Activated naive CD8-positive, alpha-beta T cell (primary cell): ENCODE data around the gene NSMCE1.
A peak's percentile ranks its signal among the peaks of the same experiment; 100 is the strongest.
"Not testable (repeated sequence)": the region's sequence is repeated elsewhere in the genome, so short reads cannot be mapped to it uniquely, and the experiment has no call there.

ENCODE experiments used
- H3K27ac Mint-ChIP-seq: one replicate; pipeline ENCODE4 v1.8.0; 2021; ENCODE audit warnings: mixed read lengths
- H3K27me3 Mint-ChIP-seq: one replicate; pipeline ENCODE4 v1.8.0; 2021; ENCODE audit warnings: mixed read lengths
- H3K36me3 Mint-ChIP-seq: one replicate; pipeline ENCODE4 v1.8.0; 2021; ENCODE audit warnings: mixed read lengths
- H3K4me1 Mint-ChIP-seq: one replicate; pipeline ENCODE4 v1.8.0; 2021; ENCODE audit warnings: low read depth, mixed read lengths
- H3K4me3 Mint-ChIP-seq: one replicate; pipeline ENCODE4 v1.8.0; 2021; ENCODE audit warnings: mild to moderate bottlenecking, mixed read lengths
- H3K9me3 Mint-ChIP-seq: one replicate; pipeline ENCODE4 v1.8.0; 2021; ENCODE audit warnings: low read depth, mixed read lengths

NSMCE1 gene

GRCh38 chr16:27200914-27201313 lies 67.7 kb downstream of the NSMCE1 start:
- peaks cover 77% of the 10 kb centered on the region for H3K4me1 Mint-ChIP-seq
- not testable (repeated sequence) for H3K9me3 Mint-ChIP-seq, H3K36me3 Mint-ChIP-seq, H3K27me3 Mint-ChIP-seq
- H3K4me3 Mint-ChIP-seq = peak overlapping the region; percentile 47
- peak overlapping the region; percentile 93 for H3K27ac Mint-ChIP-seq

GRCh38 chr16:27199736-27200135 lies 68.8 kb downstream of the NSMCE1 start:
- peaks cover 84% of the 10 kb centered on the region for H3K4me1 Mint-ChIP-seq
- no peaks in the 10 kb centered on the region for H3K27me3 Mint-ChIP-seq
- no peaks in the 10 kb centered on the region for H3K9me3 Mint-ChIP-seq
- H3K4me3 Mint-ChIP-seq = peak overlapping the region; percentile 53
- peaks cover 2% of the 10 kb centered on the region for H3K36me3 Mint-ChIP-seq
- peak overlapping the region; percentile 93 for H3K27ac Mint-ChIP-seq

GRCh38 chr16:27199235-27199586 lies 69.4 kb downstream of the NSMCE1 start:
- peaks cover 5% of the 10 kb centered on the region for H3K36me3 Mint-ChIP-seq
- H3K4me1 Mint-ChIP-seq = peaks cover 85% of the 10 kb centered on the region
- H3K27me3 Mint-ChIP-seq = no peaks in the 10 kb centered on the region
- H3K27ac Mint-ChIP-seq = peak overlapping the region; percentile 87
- H3K4me3 Mint-ChIP-seq = no peak overlapping the region
- no peaks in the 10 kb centered on the region for H3K9me3 Mint-ChIP-seq

- Mint-ChIP-seq H3K36me3 (peaks cover 3% of the 10 kb centered on the region), H3K27me3 (no peaks in the 10 kb centered on the region), H3K9me3 (no peaks in the 10 kb centered on the region), H3K4me3 (no peak overlapping the region), H3K27ac (peak overlapping the region; percentile 87), H3K4me1 (peaks cover 82% of the 10 kb centered on the region)
Measured at GRCh38 chr16:27198451-27199234, 69.9 kb downstream of the NSMCE1 start.

- Mint-ChIP-seq H3K27me3 (no peaks in the 10 kb centered on the region), H3K4me3 (peak overlapping the region; percentile 21), H3K9me3 (no peaks in the 10 kb centered on the region), H3K27ac (peak overlapping the region; percentile 87), H3K36me3 (peaks cover 3% of the 10 kb centered on the region), H3K4me1 (peaks cover 70% of the 10 kb centered on the region)
Measured at GRCh38 chr16:27197004-27197403, 71.6 kb downstream of the NSMCE1 start.

GRCh38 chr16:27195941-27196595 lies 72.5 kb downstream of the NSMCE1 start:
- Mint-ChIP-seq H3K9me3 (no peaks in the 10 kb centered on the region), H3K4me3 (peak overlapping the region; percentile 43), H3K4me1 (peaks cover 67% of the 10 kb centered on the region), H3K36me3 (peaks cover 3% of the 10 kb centered on the region), H3K27me3 (no peaks in the 10 kb centered on the region), H3K27ac (peak overlapping the region; percentile 88)

- no peak overlapping the region for H3K4me3 Mint-ChIP-seq
- no peaks in the 10 kb centered on the region for H3K9me3 Mint-ChIP-seq
- peaks cover 3% of the 10 kb centered on the region for H3K36me3 Mint-ChIP-seq
- peaks cover 58% of the 10 kb centered on the region for H3K4me1 Mint-ChIP-seq
- peak overlapping the region; percentile 46 for H3K27ac Mint-ChIP-seq
- no peaks in the 10 kb centered on the region for H3K27me3 Mint-ChIP-seq
Measured at GRCh38 chr16:27195076-27195741, 73.4 kb downstream of the NSMCE1 start.

- Mint-ChIP-seq H3K27ac (no peak overlapping the region), H3K36me3 (peaks cover 3% of the 10 kb centered on the region), H3K27me3 (no peaks in the 10 kb centered on the region), H3K4me3 (no peak overlapping the region), H3K4me1 (peaks cover 43% of the 10 kb centered on the region), H3K9me3 (no peaks in the 10 kb centered on the region)
Measured at GRCh38 chr16:27193300-27193990, 75.1 kb downstream of the NSMCE1 start.

- Mint-ChIP-seq H3K36me3 (peaks cover 3% of the 10 kb centered on the region), H3K4me3 (no peak overlapping the region), H3K27me3 (no peaks in the 10 kb centered on the region), H3K27ac (no peak overlapping the region), H3K9me3 (no peaks in the 10 kb centered on the region), H3K4me1 (peaks cover 26% of the 10 kb centered on the region)
Measured at GRCh38 chr16:27191352-27191924, 77.1 kb downstream of the NSMCE1 start.

GRCh38 chr16:27190316-27190871 lies 78.2 kb downstream of the NSMCE1 start:
- Mint-ChIP-seq H3K9me3 (no peaks in the 10 kb centered on the region), H3K4me3 (no peak overlapping the region), H3K27ac (no peak overlapping the region), H3K36me3 (peaks cover 3% of the 10 kb centered on the region), H3K27me3 (no peaks in the 10 kb centered on the region), H3K4me1 (peaks cover 21% of the 10 kb centered on the region)

- peaks cover under 1% of the 10 kb centered on the region for H3K36me3 Mint-ChIP-seq
- no peaks in the 10 kb centered on the region for H3K9me3 Mint-ChIP-seq
- peaks cover 11% of the 10 kb centered on the region for H3K4me1 Mint-ChIP-seq
- no peak overlapping the region for H3K4me3 Mint-ChIP-seq
- no peaks in the 10 kb centered on the region for H3K27me3 Mint-ChIP-seq
- H3K27ac Mint-ChIP-seq = no peak overlapping the region
Measured at GRCh38 chr16:27189335-27189972, 79.1 kb downstream of the NSMCE1 start.

- Mint-ChIP-seq H3K4me3 (no peak overlapping the region), H3K9me3 (no peaks in the 10 kb centered on the region), H3K27ac (peak overlapping the region; percentile 61), H3K27me3 (no peaks in the 10 kb centered on the region), H3K36me3 (no peaks in the 10 kb centered on the region), H3K4me1 (peaks cover 10% of the 10 kb centered on the region)
Measured at GRCh38 chr16:27188633-27189032, 79.9 kb downstream of the NSMCE1 start.

- no peak overlapping the region for H3K27ac Mint-ChIP-seq
- H3K36me3 Mint-ChIP-seq = no peaks in the 10 kb centered on the region
- peaks cover 12% of the 10 kb centered on the region for H3K4me1 Mint-ChIP-seq
Measured at GRCh38 chr16:27185776-27186130, 82.8 kb downstream of the NSMCE1 start.

GRCh38 chr16:27182906-27183405 lies 85.6 kb downstream of the NSMCE1 start:
- Mint-ChIP-seq H3K9me3 (peaks cover 3% of the 10 kb centered on the region), H3K36me3 (no peaks in the 10 kb centered on the region), H3K27me3 (no peaks in the 10 kb centered on the region), H3K4me1 (peaks cover 28% of the 10 kb centered on the region), H3K27ac (no peak overlapping the region), H3K4me3 (no peak overlapping the region)

More at GRCh38 chr16:27185776-27186130, 82.8 kb downstream of the NSMCE1 start:
- Mint-ChIP-seq H3K9me3 (peaks cover 3% of the 10 kb centered on the region), H3K4me3 (no peak overlapping the region), H3K27me3 (no peaks in the 10 kb centered on the region)
